A549 (cell line): ENCODE measurements around the gene IL4. TPM values are rescaled to one million over a fixed set of nuclear protein-coding genes. Genes with fewer than 3 reads are reported as not detected.

Experiments
- ATAC-seq, 2 experiments: fragments of 200-7000 bp in 1 of 2; fragments of >200 bp in 1 of 2; cut with Nextera tagmentation in 1 of 2; cut with Tn5 transposase in 1 of 2; 3 replicates each; pipeline versions ENCODE4 v1.8.0 to v1.9.1; 2018 to 2020; ENCODE audit warnings: mild to moderate bottlenecking in 1 of 2, moderate library complexity in 1 of 2
- CTCF ChIA-PET: fragments of 300-600 bp; sonication (Branson Sonifier 250); formaldehyde crosslinking; extraction: SDS; loops from one replicate; lab custom pipeline; 2021; ENCODE audit warnings: antibody characterized with exemption, inconsistent platforms; lab: Yijun Ruan, JAX
- POLR2A ChIA-PET: fragments of 350-600 bp; formaldehyde crosslinking; extraction: SDS; loops from one replicate; lab custom pipeline; 2021; ENCODE audit warnings: antibody characterized with exemption, inconsistent platforms; lab: Yijun Ruan, JAX
- DNase-seq, 2 experiments: peaks; one replicate each; pipeline versions ENCODE4 v3.0.0 to v3.0.0-alpha.2; 2011 to 2016; ENCODE audit warnings: low read depth in 1 of 2, low spot score in 1 of 2
- FAIRE-seq: peaks from 2 replicates; lab custom pipeline; 2011; peaks lifted over from hg19 to GRCh38; lab: Jason Lieb, UNC
- H3K27ac ChIP-seq, 2 experiments: fragments of >200 bp; sonication (Bioruptor Twin); formaldehyde crosslinking; 3 replicates each; pipeline ENCODE4 v1.5.1; 2016 to 2017
- H3K4me1 ChIP-seq: fragments of >200 bp; sonication (Bioruptor Twin); formaldehyde crosslinking; 3 replicates; pipeline ENCODE4 v1.6.1; 2016
- H3K4me2 ChIP-seq: fragments of >200 bp; sonication (Bioruptor Twin); formaldehyde crosslinking; 3 replicates; pipeline ENCODE4 v1.6.1; 2016
- H3K4me3 ChIP-seq: fragments of >200 bp; sonication (Bioruptor Twin); formaldehyde crosslinking; 3 replicates; pipeline ENCODE4 v1.5.1; 2016
- H3K9me3 ChIP-seq: fragments of >200 bp; sonication (Bioruptor Twin); formaldehyde crosslinking; 3 replicates; pipeline ENCODE4 v1.6.1; 2016
- BHLHE40 ChIP-seq: IDR thresholded peaks from 2 replicates; pipeline ENCODE4 v1.6.1; 2012; ENCODE audit warnings: low read depth, low read length, inconsistent platforms
- CHD4 ChIP-seq: fragments of 200-600 bp; sonication (generic); IDR thresholded peaks from 2 replicates; pipeline ENCODE4 v1.6.1; 2016; ENCODE audit warnings: antibody characterized with exemption, mild to moderate bottlenecking, borderline replicate concordance
- EHF ChIP-seq: fragments of 250-450 bp; sonication (Bioruptor Pico); IDR thresholded peaks from 2 replicates; pipeline ENCODE4 v1.5.0; 2020; ENCODE audit warnings: mild to moderate bottlenecking
- EHMT2 ChIP-seq: fragments of 200-600 bp; sonication (generic); IDR thresholded peaks from 2 replicates; pipeline ENCODE4 v1.6.1; 2016; ENCODE audit warnings: antibody characterized with exemption, low read depth, mild to moderate bottlenecking, moderate library complexity
- ESRRA ChIP-seq: fragments of 150-350 bp; IDR thresholded peaks from 2 replicates; pipeline ENCODE4 v1.6.1; 2014; ENCODE audit warnings: mild to moderate bottlenecking, low read length, borderline replicate concordance
- FOXS1 ChIP-seq: fragments of 250-450 bp; sonication (Bioruptor Pico); IDR thresholded peaks from 2 replicates; pipeline ENCODE4 v1.5.0; 2020; ENCODE audit warnings: mild to moderate bottlenecking, moderate library complexity
- GATA3 ChIP-seq: IDR thresholded peaks from 2 replicates; pipeline ENCODE4 v1.6.1; 2012; ENCODE audit warnings: borderline replicate concordance
- HDAC2 ChIP-seq: fragments of 200-600 bp; sonication (generic); IDR thresholded peaks from 2 replicates; pipeline ENCODE4 v1.6.1; 2016
- HES2 ChIP-seq: fragments of >200 bp; sonication (Bioruptor Twin); formaldehyde crosslinking; IDR thresholded peaks from 2 replicates; pipeline ENCODE4 v1.6.1; 2016
- HEYL ChIP-seq: fragments of 250-450 bp; sonication (Bioruptor Pico); IDR thresholded peaks from 2 replicates; pipeline ENCODE4 v1.8.0; 2021; ENCODE audit warnings: mild to moderate bottlenecking, moderate library complexity
- HOXB5 ChIP-seq: fragments of 250-450 bp; sonication (Bioruptor Pico); IDR thresholded peaks from 2 replicates; pipeline ENCODE4 v1.5.0; 2020; ENCODE audit warnings: mild to moderate bottlenecking, moderate library complexity
- KDM5A ChIP-seq: fragments of 200-600 bp; sonication (generic); IDR thresholded peaks from 2 replicates; pipeline ENCODE4 v1.6.1; 2016; ENCODE audit warnings: antibody characterized with exemption, mild to moderate bottlenecking
- NFE2L2 ChIP-seq: fragments of 150-350 bp; conservative IDR thresholded peaks from 2 replicates; pipeline ENCODE4 v1.6.1; 2014; ENCODE audit warnings: low read length
- NR3C1 ChIP-seq: fragments of >200 bp; sonication (Bioruptor Twin); formaldehyde crosslinking; IDR thresholded peaks from 3 replicates; pipeline ENCODE4 v1.6.1; 2017
- PHF8 ChIP-seq: fragments of 200-600 bp; sonication (generic); IDR thresholded peaks from 2 replicates; pipeline ENCODE4 v1.6.1; 2016; ENCODE audit warnings: low read depth, mild to moderate bottlenecking, antibody characterized with exemption, moderate library complexity, borderline replicate concordance
- RCOR1 ChIP-seq: fragments of 150-350 bp; IDR thresholded peaks from 2 replicates; pipeline ENCODE4 v1.6.1; 2014; ENCODE audit warnings: antibody characterized with exemption, low read length, low read depth
- SMC3 ChIP-seq: fragments of >200 bp; sonication (Bioruptor Twin); formaldehyde crosslinking; IDR thresholded peaks from 3 replicates; pipeline ENCODE4 v1.6.1; 2018; ENCODE audit warnings: inconsistent platforms
- TFCP2L1 ChIP-seq: fragments of 250-450 bp; sonication (Bioruptor Pico); IDR thresholded peaks from 2 replicates; pipeline ENCODE4 v1.5.0; 2021; ENCODE audit warnings: mild to moderate bottlenecking
- ZNF302 ChIP-seq: fragments of 250-450 bp; sonication (Bioruptor Pico); IDR thresholded peaks from 2 replicates; pipeline ENCODE4 v1.9.0; 2021; ENCODE audit warnings: inconsistent platforms, mild to moderate bottlenecking, moderate library complexity
- WGBS: methylation state at CpG from one replicate; pipeline ENCODE4 v1.1.6; 2017; ENCODE audit errors: missing lambda C conversion rate; 5-methylcytosine and 5-hydroxymethylcytosine counted together
- polyA plus RNA-seq, 4 experiments: library from polyadenylated mRNA; depleted of rRNA in 3 of 4; stranded (reverse); fragments of >200 nt; fragmentation: RNase III in 1 of 4; extraction: RNeasy Plus Mini Kit Qiagen cat#74134 plus additional on column Dnase treatment in 1 of 4; gene quantifications; 2 replicates in 3 of 4; 3 replicates in 1 of 4; pipeline ENCODE4 v1.2.3, GENCODE V29; 2011 to 2017
- TF ChIP-seq, protein P1 (sequence below): fragments of 250-450 bp; sonication (Bioruptor Pico); IDR thresholded peaks from 2 replicates; pipeline ENCODE4 v1.5.0; 2020; ENCODE audit warnings: low read depth, mild to moderate bottlenecking, moderate library complexity
- TF ChIP-seq, protein P2 (sequence below): IDR thresholded peaks from 2 replicates; pipeline ENCODE4 v1.6.1; 2012
- TF ChIP-seq, protein P3 (sequence below): fragments of 150-350 bp; IDR thresholded peaks from 2 replicates; pipeline ENCODE4 v1.6.1; 2014; ENCODE audit warnings: low read depth, mild to moderate bottlenecking, low read length

Gene IL4
- polyA plus RNA-seq, 2 of the 4 experiments (the other 2 are of a cell fraction) = not detected

- H3K27ac ChIP-seq = no peak overlapping the region
- no peaks in the 10 kb centered on the region for H3K9me3 ChIP-seq
- no peak overlapping the region for H3K4me2 ChIP-seq
- H3K4me1 ChIP-seq = peaks cover 13% of the 10 kb centered on the region
- H3K4me3 ChIP-seq = no peak overlapping the region
- DNase-seq = no peak
- 77% methylated on average over 14 of the region's 16 CpGs for WGBS
- POLR2A ChIA-PET = no interaction called here
- TF ChIP-seq TFCP2L1 (no peak), EHF (no peak), ESRRA (no peak), HDAC2 (no peak), GATA3 (no peak), CHD4 (no peak), NFE2L2 (no peak), NR3C1 (no peak), RCOR1 (no peak)
- TF ChIP-seq, protein P1, sequence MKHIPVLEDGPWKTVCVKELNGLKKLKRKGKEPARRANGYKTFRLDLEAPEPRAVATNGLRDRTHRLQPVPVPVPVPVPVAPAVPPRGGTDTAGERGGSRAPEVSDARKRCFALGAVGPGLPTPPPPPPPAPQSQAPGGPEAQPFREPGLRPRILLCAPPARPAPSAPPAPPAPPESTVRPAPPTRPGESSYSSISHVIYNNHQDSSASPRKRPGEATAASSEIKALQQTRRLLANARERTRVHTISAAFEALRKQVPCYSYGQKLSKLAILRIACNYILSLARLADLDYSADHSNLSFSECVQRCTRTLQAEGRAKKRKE (CRISPR knock-in tag) = no peak
- TF ChIP-seq, all 56 proteins: peak for 0
- FAIRE-seq (no peak), ATAC-seq (no peak)
- CTCF ChIA-PET = interaction anchor here (0.6 to 2.3 kb wide), 3 partner anchors 12 to 204 kb away, joined by 3 to 8 read pairs (median 3); partner anchors contain the start of gene IL13
Observed at GRCh38 chr5:132669966-132670882, 3.6 kb upstream of the IL4 start.

GRCh38 chr5:132671000-132671399 lies 2.8 kb upstream of the IL4 start:
- no peak for FAIRE-seq
- 90% methylated on average over 3 of the region's 3 CpGs for WGBS
- TF ChIP-seq, protein P1 (CRISPR knock-in tag) = no peak
- no peak for TF ChIP-seq KDM5A
- no peak for TF ChIP-seq BHLHE40
- no peak for TF ChIP-seq HES2
- no peak for TF ChIP-seq HOXB5 (CRISPR knock-in tag)
- TF ChIP-seq, protein P2, sequence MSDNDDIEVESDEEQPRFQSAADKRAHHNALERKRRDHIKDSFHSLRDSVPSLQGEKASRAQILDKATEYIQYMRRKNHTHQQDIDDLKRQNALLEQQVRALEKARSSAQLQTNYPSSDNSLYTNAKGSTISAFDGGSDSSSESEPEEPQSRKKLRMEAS = no peak
- TF ChIP-seq EHMT2 = no peak
- TF ChIP-seq, protein P3, sequence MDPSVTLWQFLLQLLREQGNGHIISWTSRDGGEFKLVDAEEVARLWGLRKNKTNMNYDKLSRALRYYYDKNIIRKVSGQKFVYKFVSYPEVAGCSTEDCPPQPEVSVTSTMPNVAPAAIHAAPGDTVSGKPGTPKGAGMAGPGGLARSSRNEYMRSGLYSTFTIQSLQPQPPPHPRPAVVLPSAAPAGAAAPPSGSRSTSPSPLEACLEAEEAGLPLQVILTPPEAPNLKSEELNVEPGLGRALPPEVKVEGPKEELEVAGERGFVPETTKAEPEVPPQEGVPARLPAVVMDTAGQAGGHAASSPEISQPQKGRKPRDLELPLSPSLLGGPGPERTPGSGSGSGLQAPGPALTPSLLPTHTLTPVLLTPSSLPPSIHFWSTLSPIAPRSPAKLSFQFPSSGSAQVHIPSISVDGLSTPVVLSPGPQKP = no peak
- no peak for TF ChIP-seq CHD4
- TF ChIP-seq ZNF302 (CRISPR knock-in tag) = no peak
- no peak for TF ChIP-seq SMC3
- TF ChIP-seq HEYL = no peak
- TF ChIP-seq PHF8 = no peak
- TF ChIP-seq FOXS1 (CRISPR knock-in tag) = no peak
- ChIA-PET CTCF (interaction anchor here (2.3 kb wide), 1 partner anchor 13 kb away, joined by 8 read pairs; the partner anchor contains the start of gene IL13), POLR2A (no interaction called here)
- Histone ChIP-seq H3K4me2 (no peak overlapping the region), H3K27ac (no peak overlapping the region), H3K4me1 (peaks cover 15% of the 10 kb centered on the region), H3K4me3 (no peak overlapping the region), H3K9me3 (no peaks in the 10 kb centered on the region)
- no peak for ATAC-seq
- DNase-seq = no peak
